Mucosa of gallbladder (tissue), 1 donor: Measurements from ENCODE around the gene PSMB7. TPM values are rescaled to one million over a fixed set of nuclear protein-coding genes. Genes with fewer than 3 reads are reported as not detected.

Experiments used
- DNase-seq: peaks from one replicate; pipeline ENCODE4 v3.0.0-alpha.2; 2020; ENCODE audit warnings: low spot score
- total RNA-seq: library from RNA; stranded (reverse); gene quantifications from one replicate; pipeline ENCODE4 v1.2.1, GENCODE V29; 2021
- donor health status: DM: no; HTN: no; CAD: no.

The PSMB7 gene
- total RNA-seq, 1 donor from 2014 or later, result 86.1 TPM

DNA sequence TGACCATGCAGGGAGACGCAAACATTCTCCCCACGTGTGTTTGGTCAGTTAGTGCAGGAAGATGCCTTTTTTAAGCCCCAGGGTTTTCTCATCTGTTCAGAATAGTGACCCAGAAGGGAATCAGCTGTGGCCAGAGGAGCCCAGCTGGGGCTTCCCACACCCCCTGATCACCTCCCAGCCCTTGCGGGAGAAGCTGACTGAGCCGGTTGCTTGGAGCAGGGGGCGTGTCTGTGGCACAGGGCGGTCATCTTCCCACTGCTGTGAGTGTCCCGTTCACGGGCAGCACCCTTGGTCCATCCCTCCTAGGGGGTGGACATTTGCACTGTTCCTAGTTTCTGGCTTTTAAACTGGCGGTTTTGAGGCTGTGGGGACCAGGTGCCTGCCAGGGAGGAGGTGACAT, 87.8 kb downstream of the PSMB7 start:
- DNase-seq, result no peak

GRCh38 chr9:124326378-124326777, 88.9 kb downstream of the PSMB7 start:
- DNase-seq, result no peak

- DNase-seq, result no peak
These were observed 89.4 kb downstream of the PSMB7 start for GRCh38 chr9:124325816-124326215.

DNA sequence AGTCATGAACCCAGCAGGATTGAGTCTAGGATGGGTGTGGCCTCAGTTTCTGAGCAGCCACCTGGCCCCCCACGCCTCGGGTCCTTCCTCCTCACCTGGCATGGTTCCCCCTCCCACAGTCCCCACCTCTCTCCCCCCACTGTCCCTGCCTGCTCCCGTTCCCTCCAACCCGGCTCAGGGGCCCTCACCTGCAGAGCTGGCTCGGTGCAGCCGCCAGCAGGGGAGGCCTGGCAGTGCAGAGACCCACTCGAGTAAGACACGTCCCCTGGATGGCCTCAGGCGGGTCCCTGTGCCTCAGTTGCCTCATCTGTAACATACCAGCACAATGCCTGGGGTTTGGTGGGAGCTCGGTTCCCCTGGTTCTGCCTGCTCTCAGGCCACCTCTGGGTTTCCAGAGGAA, 91.3 kb downstream of the PSMB7 start:
- DNase-seq, result no peak

- DNase-seq, result no peak
These were observed 92.4 kb downstream of the PSMB7 start for GRCh38 chr9:124322618-124323432.

- no peak for DNase-seq
These were observed 93.3 kb downstream of the PSMB7 start for GRCh38 chr9:124321935-124322334.

DNA sequence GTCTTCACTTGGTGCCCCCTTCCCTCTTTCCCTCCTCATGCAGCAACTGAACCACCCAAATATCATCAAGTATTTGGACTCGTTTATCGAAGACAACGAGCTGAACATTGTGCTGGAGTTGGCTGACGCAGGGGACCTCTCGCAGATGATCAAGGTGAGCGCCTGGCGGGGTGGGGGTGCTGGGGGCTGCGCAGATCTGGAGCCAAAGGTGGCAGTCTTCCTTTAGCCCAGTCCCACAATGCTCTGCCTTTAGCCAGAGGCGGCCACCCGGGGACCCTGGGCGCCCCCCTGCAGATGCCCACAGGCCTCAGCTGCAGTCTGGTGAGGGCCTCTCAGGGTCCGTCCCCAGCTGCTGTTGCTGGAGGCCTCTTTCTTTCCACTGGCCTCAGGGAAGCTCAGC, 93.8 kb downstream of the PSMB7 start:
- DNase-seq, result no peak

DNA sequence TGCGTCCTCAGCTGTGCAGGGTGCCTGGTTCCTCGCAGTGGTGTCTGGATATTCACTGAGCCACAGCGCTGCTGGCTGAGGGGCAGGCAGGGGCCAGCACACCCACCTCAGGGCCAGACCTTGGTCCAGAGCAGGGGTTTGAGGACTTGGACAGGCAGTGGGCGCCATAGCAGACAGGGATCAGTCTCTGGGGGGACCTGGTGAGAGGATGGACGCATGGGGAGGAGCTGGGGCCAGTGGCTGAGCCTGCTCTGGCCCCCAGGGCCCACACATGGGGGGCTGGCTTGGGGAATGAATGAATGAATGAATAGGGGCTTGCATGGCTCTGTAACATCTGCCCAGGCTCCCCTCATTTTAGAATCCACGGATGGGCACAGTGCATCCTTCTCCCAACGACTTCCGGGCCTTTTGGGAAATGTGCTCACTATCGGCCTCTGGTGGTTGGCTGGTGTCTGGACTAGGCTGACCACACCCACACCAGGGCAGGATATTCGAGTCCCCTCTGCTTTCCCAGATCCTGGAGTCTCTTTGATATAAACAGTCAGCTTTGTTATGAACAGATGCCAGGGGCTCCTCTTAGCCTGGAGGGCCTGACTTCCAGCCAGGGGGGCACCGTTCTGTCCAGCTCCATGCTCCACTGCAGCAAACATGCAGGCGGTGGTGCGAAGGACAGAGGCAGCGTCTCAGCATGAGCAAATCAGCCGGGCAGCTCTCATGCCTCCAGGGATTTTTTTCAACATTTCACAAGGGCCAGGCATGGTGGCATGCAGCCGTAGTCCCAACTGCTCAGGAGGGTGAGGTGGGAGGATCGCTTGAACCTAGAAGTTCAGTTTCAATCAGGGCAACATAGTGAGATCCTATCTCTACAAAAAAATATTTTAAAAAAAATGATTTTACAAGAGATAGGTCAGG, 94.9 kb downstream of the PSMB7 start:
- peak; percentile 72 for DNase-seq

DNA sequence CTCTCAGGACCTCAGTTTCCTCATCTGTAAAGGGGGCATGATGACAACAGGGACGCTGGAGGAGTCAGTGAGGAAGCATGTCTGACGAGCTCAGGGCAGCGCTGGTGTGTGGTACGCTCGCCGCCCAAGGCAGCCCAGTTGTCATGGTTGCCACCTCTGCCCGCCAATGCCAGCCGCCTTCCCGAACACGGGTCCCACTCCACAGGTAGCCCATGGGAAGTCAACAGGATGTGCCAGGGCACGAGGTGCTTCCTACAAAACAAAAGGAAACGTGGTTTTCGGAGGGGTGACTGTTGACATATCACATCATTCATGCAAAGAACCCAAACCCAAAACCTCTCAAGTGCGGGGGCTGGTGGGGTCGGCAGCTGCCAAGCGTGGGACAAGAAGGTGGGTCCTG, 99.4 kb downstream of the PSMB7 start:
- DNase-seq, result no peak

DNA sequence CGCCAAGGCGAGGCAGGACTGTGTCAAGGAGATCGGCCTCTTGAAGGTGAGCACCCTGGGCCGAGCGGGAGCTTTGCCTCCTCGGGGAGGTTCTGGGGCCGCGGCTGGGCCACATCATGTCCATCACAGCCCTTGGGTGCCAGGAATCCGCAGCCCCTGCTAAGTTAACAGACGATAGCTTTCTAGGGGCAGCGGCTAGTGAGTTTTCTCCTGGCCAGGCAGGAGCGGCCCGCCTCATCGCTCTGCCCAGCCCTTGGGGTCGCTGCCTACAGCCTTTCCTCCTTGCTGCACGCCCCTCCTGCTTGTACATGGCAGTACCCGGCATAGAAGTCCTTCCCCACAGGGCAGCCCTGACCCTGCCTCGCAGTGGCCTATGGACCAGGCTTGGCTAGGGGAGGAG, 101.3 kb downstream of the PSMB7 start:
- no peak for DNase-seq

DNA sequence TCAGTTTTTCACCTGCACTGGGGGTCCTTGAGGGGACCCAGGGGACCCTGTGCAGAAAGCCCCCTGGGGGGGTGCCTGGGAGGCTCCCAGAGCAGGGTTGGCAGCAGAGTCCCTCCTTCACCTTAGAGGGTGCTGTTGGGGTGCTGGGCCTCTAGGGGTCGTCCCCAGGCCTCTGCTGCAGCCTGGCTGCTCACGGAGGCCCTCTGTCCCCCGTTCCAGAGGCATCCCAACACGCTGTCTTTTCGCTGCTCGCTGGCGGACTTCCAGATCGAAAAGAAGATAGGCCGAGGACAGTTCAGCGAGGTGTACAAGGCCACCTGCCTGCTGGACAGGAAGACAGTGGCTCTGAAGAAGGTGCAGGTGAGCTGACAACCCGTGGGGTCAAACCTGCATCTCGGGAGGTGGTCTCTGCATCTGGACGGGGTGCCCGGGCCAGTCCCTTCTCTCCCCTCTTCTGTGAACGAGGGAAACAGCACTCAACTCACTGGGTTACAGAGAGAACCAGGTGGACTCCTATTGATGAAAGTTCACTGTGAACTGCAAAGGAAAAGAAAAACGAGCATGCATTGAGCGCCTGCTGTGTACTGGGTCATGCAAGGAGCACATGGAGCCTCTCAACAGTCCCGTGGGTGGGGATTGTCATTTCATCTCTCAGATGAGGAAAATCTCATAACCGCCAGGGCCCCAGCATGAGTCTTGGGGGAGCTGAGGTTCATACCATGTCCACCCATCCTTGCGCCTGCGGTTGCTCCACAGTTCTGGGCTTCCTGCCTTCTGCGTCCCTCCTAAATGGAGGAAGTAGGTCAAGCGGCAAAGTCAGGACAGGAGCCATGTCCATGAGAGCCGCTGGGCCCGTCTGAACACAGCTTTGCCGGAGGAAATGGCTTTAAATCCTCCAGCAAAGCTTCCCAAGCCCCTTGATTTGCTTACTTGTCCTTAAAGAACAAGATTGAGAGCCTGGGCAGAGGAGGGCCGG, 102.7 kb downstream of the PSMB7 start:
- no peak for DNase-seq

DNA sequence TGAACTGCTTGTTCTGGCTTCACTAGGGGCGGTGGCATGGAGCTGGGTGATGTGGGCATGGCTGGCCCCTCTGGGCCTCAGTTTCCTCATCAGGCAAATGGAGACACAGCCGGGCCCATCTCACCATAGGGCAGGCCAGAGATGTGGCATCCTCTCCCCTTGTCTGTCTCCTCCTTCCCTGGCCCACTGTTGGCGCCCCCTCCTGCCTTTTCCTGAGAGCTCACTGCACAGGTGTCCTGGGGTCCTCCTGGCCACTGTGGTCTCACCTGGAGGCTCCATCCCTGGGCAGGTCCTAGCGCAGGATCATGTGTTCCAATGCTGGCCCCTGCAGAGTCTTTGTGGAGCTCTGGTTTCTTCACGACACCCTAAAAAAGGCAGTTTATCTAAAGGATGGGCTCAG, 104.0 kb downstream of the PSMB7 start:
- no peak for DNase-seq

- no peak for DNase-seq
These were observed 105.6 kb downstream of the PSMB7 start for GRCh38 chr9:124309667-124310084.

DNA sequence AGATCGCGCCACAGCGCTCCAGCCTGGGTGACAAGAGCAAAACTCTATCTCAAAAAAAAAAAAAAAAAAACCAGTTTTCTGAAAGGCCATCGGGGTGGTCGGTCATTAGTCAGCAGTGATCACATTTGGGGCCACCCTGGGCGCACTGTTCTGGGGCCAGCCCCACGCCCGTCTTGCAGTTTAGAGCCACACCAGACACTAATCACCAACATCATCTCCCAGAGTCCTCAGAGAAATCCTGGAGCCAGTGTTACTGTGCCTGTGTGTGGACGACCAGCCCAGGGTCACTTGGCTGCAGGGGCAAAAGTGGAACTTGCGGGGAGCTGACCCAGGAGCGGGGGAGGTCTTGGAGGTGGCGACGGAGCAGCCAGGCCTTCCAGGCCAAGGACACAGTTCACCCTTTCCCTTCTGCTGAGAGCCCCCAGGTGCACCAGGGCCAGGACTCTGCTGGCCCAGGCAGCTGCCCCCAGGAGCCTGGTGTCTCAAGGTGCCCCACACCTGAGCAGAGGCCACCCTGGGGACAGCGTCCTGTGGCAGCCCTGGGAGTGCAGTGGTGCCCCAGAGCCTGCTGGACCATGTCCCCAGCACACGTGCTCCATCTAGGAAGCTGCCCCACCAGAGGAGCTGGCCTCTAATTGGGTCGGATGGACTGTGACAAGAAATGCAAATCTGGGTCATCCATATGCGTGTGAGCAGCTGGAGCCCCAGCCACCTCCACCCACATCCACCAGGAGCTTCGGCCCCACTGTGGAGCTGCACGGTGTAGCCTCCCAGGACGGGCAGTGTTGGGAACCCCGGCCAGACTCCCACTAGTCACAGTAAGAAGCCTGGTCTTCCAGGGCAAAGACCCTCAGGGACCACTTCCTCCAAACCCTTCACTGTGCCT, 106.4 kb downstream of the PSMB7 start:
- DNase-seq, result no peak

DNA sequence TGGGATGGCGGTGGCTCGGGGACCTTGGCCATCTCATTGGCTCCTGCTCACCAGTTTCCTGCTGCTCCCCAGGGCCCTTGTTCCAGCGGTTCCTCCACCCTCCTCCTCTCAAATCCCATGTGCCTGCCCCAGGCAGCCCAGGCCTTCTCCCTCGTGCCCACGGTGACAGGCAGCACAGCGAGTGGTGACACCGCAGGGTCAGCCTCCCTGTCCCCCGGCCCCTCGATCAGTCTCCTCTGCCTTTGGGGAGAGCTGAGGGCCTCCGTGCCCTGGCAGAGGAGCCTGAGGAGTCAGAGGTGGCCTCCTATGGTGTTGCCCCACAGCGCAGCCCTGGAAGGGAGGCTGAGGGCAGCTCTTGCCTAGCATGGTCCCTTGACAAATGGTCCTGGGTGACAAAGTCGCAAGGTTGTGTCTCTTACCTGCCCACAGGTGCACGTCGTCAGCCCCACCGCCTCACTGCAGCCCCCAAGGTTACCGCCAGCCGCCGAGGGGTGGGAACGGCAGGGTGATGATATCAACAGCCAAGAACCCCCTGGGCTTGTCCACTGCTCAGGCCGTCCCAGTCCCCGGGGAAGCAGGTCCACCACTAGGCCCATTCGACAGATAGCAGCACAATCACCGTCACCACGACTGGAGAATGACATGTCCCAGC, 107.7 kb downstream of the PSMB7 start:
- no peak for DNase-seq

GRCh38 chr9:124306098-124306735, 109.0 kb downstream of the PSMB7 start:
- DNase-seq, result no peak

DNA sequence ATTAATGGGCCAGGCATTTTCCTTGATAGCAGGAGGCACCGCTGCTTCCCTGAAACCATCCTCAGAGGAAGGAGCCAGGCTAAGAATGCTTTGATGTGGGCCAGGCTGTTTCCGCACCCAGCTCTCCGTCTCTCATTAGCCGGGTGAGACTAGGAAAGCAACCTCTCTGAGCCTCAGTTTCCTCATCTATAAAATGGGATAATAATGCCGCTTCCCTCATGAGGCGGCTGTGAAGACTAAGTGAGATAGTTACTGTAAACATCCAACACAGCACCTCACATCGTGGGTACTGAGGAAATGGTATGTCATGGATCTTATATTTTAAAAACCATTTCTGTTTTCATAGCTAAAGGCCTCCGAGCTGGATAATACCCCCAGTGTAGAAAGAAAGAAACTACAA, 111.0 kb downstream of the PSMB7 start:
- no peak for DNase-seq

DNA sequence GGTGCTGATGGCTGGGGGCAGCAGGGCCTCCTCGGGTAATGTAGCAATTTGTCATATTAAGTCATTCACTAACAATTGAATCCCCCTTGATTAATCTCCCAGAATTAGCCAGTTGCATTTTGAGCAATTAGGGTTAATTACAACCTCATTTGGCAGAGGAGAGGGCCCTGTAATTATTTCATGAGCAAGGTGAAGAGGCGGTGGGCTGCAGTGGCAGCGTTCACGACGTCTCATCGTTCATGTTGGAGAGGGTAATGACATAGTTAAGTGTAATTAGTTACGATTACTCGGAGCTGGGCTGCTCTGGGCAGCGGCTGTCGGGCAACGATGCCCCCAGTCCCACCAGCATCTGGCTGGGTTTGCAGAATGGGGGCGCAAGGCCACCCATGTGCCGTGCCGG, 111.5 kb downstream of the PSMB7 start:
- DNase-seq, result no peak
